SU-DHL-6 (cell line): ENCODE data around the gene HHATL.

Experiments
- H2AFZ ChIP-seq: fragments of 200-600 bp; sonication (generic); 2 replicates; pipeline ENCODE4 v1.6.1; 2014; ENCODE audit warnings: low read depth, mild to moderate bottlenecking, moderate library complexity, mixed read lengths, antibody characterized with exemption, low read length; ENCODE audit not compliant: severe bottlenecking
- H3F3A ChIP-seq: fragments of 200-600 bp; shearing (Covaris generic); 2 replicates; pipeline ENCODE4 v1.6.0; 2016; ENCODE audit warnings: antibody characterized with exemption, mild to moderate bottlenecking; ENCODE audit not compliant: insufficient read depth
- H3K27ac ChIP-seq: fragments of 200-600 bp; sonication (generic); 2 replicates; pipeline ENCODE4 v1.5.1; 2016; ENCODE audit warnings: low read depth, mild to moderate bottlenecking, low read length, moderate library complexity, mixed read lengths
- H3K27me3 ChIP-seq: fragments of 200-600 bp; sonication (generic), shearing (Covaris generic); 2 replicates; pipeline ENCODE4 v1.6.0; 2014; ENCODE audit warnings: mild to moderate bottlenecking, low read length
- H3K36me3 ChIP-seq: fragments of 200-600 bp; sonication (generic); 2 replicates; pipeline ENCODE4 v1.6.1; 2014; ENCODE audit warnings: mild to moderate bottlenecking, low read length, mixed read lengths
- H3K4me2 ChIP-seq: fragments of 300-600, 200-600 bp; shearing (Covaris generic), sonication (generic); 2 replicates; pipeline ENCODE4 v1.6.0; 2014; ENCODE audit warnings: low read length, low read depth, mild to moderate bottlenecking; ENCODE audit not compliant: poor library complexity, severe bottlenecking
- H3K4me3 ChIP-seq: fragments of 200-600 bp; sonication (generic); 2 replicates; pipeline ENCODE4 v1.5.1; 2014; ENCODE audit warnings: antibody characterized with exemption, low read length, mild to moderate bottlenecking, mixed read lengths; ENCODE audit not compliant: insufficient read depth, poor library complexity, severe bottlenecking
- H3K79me2 ChIP-seq: fragments of 200-600 bp; sonication (generic); 2 replicates; pipeline ENCODE4 v1.6.1; 2014; ENCODE audit warnings: mild to moderate bottlenecking, low read length, moderate library complexity; ENCODE audit not compliant: insufficient read depth
- H3K9ac ChIP-seq: fragments of 200-600 bp; sonication (generic); 2 replicates; pipeline ENCODE4 v1.7.0; 2014; ENCODE audit warnings: mild to moderate bottlenecking, low read length
- H3K9me2 ChIP-seq: fragments of 200-600 bp; sonication (generic); replicated peaks from 2 replicates; pipeline ENCODE4 v1.6.1; 2014; ENCODE audit warnings: low read length; ENCODE audit not compliant: insufficient read depth
- H3K9me3 ChIP-seq: fragments of 200-600 bp; sonication (generic); 2 replicates; pipeline ENCODE4 v1.6.1; 2014; ENCODE audit warnings: low read length, mixed read lengths; ENCODE audit not compliant: insufficient read depth
- H4K20me1 ChIP-seq: fragments of 200-600 bp; sonication (generic); 2 replicates; pipeline ENCODE4 v1.6.1; 2014; ENCODE audit warnings: low read depth, mild to moderate bottlenecking, antibody characterized with exemption, low read length, moderate library complexity, mixed read lengths
- EZH2phosphoT487 ChIP-seq: fragments of 200-600 bp; sonication (generic), shearing (Covaris generic); conservative IDR thresholded peaks from 2 replicates; pipeline ENCODE4 v1.6.1; 2018; ENCODE audit warnings: mild to moderate bottlenecking, antibody characterized with exemption, low read length, moderate library complexity, mixed read lengths
- TF ChIP-seq, protein P1 (sequence below): fragments of 200-600 bp; sonication (generic); IDR thresholded peaks from one replicate; pipeline ENCODE4 v1.5.1; 2017; ENCODE audit warnings: antibody characterized with exemption, mild to moderate bottlenecking, low read length, moderate library complexity; ENCODE audit not compliant: insufficient read depth, poor library complexity, severe bottlenecking

The HHATL gene

DNA sequence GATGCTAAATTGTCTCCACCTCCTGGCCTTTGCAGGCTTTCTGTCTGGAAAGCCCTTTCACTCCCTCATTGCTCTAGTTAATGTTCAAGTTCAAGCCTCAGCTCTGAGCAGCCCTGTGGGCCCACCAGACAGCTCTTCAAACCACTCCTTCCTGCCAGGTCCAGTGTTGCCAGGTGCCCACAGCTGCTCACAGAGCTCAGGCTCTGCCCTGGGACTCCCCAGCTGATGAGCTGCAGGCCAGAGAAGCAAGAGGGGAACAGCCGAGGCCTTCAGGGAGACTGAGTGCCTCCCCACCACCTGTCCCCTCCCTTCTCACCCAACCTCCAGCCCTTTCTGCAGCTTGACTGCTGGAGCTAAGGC, 50.4 kb downstream of the HHATL start:
- Histone ChIP-seq H3F3A (peaks cover 6% of the 10 kb centered on the region; the same call in 1 of the 2 replicates), H3K36me3 (no peaks in the 10 kb centered on the region), H3K4me2 (no peak overlapping the region), H4K20me1 (no peaks in the 10 kb centered on the region), H3K4me3 (no peak overlapping the region), H3K79me2 (no peaks in the 10 kb centered on the region), H3K27ac (no peak overlapping the region), H3K9me2 (no peaks in the 10 kb centered on the region), H3K27me3 (no peaks in the 10 kb centered on the region), H3K9ac (no peak overlapping the region), H3K9me3 (no peaks in the 10 kb centered on the region), H2AFZ (no peak overlapping the region)
- no peak for TF ChIP-seq EZH2phosphoT487
- TF ChIP-seq, protein P1, sequence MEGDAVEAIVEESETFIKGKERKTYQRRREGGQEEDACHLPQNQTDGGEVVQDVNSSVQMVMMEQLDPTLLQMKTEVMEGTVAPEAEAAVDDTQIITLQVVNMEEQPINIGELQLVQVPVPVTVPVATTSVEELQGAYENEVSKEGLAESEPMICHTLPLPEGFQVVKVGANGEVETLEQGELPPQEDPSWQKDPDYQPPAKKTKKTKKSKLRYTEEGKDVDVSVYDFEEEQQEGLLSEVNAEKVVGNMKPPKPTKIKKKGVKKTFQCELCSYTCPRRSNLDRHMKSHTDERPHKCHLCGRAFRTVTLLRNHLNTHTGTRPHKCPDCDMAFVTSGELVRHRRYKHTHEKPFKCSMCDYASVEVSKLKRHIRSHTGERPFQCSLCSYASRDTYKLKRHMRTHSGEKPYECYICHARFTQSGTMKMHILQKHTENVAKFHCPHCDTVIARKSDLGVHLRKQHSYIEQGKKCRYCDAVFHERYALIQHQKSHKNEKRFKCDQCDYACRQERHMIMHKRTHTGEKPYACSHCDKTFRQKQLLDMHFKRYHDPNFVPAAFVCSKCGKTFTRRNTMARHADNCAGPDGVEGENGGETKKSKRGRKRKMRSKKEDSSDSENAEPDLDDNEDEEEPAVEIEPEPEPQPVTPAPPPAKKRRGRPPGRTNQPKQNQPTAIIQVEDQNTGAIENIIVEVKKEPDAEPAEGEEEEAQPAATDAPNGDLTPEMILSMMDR: no peak

DNA sequence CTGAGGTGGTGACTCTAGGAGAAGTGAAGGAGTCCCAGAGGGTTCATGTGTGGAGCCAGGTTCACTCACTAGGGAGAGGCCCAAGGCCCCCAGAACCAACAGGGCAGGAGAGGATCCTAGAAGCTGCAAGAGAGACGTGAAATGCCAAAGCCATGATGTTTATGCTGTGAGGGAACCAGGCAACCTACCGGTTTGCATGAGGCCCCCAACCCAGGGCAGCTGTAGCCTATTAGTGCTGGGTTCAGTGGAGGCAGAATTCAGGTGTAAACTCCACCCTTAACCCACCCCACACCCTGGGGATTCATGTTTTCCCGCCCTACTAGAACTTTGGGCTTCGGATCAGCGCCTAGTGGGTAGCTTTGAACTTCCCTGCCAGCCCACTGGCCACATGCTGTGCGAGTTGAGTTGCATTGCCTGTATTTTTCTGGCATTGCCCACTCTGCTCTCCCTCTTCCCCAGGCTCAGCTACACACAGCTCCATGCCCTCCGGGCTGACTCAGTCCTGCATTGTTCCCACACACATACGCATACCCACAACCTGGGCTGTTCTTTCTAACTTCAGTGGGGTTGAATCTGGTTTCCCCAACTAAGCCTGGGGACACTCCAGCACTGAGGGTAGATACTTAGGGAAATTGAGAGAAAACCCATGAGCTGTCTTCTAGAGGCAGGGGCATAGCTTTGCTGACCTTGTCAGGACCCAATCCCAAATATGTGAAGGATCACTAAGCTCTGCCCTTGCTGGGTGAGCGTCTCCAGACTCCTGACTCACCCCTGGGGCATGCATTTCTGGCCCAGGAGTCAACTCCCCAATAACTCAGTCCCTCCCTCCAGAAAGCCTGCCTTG, 51.1 kb downstream of the HHATL start:
- TF ChIP-seq, protein P1: no peak
- no peak for TF ChIP-seq EZH2phosphoT487
- H4K20me1 ChIP-seq: no peaks in the 10 kb centered on the region
- H3K79me2 ChIP-seq: no peaks in the 10 kb centered on the region
- H3K4me3 ChIP-seq: no peak overlapping the region
- H3K27ac ChIP-seq: no peak overlapping the region
- peaks cover 6% of the 10 kb centered on the region; the same call in 1 of the 2 replicates for H3F3A ChIP-seq
- no peak overlapping the region for H2AFZ ChIP-seq
- H3K4me2 ChIP-seq: no peak overlapping the region
- H3K9ac ChIP-seq: no peak overlapping the region
- no peaks in the 10 kb centered on the region for H3K9me2 ChIP-seq
- H3K36me3 ChIP-seq: peaks cover 3% of the 10 kb centered on the region; the same call in 1 of the 2 replicates
- H3K27me3 ChIP-seq: no peaks in the 10 kb centered on the region
- no peaks in the 10 kb centered on the region for H3K9me3 ChIP-seq

DNA sequence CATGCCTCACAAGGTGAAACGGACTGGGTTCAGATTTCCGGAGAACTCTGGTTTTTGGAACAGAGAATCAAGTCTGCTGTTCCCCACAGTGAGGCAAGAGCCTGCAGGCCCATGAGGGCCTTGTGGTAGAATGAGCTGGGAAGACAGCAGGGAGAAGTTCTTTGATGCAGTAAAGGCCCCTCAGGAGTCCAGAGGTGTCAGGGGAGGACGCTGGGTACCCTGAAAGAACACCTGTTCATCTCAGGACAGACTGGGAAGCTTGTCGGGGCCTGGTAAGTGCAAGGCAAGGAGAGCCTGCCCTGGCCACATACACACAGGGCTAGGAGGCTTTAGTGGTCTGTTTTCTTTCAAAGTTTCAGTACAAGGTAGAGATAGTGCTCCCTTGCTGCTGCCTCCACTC, 52.8 kb downstream of the HHATL start:
- Histone ChIP-seq H2AFZ (no peak overlapping the region), H3K4me3 (no peak overlapping the region), H3K9me3 (no peaks in the 10 kb centered on the region), H3K79me2 (no peaks in the 10 kb centered on the region), H4K20me1 (no peaks in the 10 kb centered on the region), H3K9ac (no peak overlapping the region), H3K27me3 (no peaks in the 10 kb centered on the region), H3K27ac (no peak overlapping the region), H3K4me2 (no peak overlapping the region), H3K9me2 (no peaks in the 10 kb centered on the region), H3F3A (peaks cover 9% of the 10 kb centered on the region), H3K36me3 (peaks cover 14% of the 10 kb centered on the region)
- TF ChIP-seq EZH2phosphoT487: no peak
- TF ChIP-seq, protein P1: no peak
